ENCODE results near the gene MGAT4B. TPM values are rescaled to one million over a fixed set of nuclear protein-coding genes. Genes with fewer than 3 reads are reported as not detected.

Gene MGAT4B
- total RNA-seq, 1 donor from 2014 or later: 95.5 TPM

GRCh38 chr5:179825655-179826182 is 19.1 kb upstream of the MGAT4B start:
- DNase-seq (ENCODE audit: extremely low spot score in 2 of 2): no peak
- no peaks in the 10 kb centered on the region for H3K9me3 ChIP-seq
- no peak overlapping the region for H3K27ac ChIP-seq
- TF ChIP-seq POLR2AphosphoS5 (IDR thresholded peaks at IDR 0.05; ENCODE audit: insufficient read depth in 1 of 2, low read depth in 1 of 2) (no peak), CTCF (IDR thresholded peaks at IDR 0.05) (no peak), POLR2A (IDR thresholded peaks at IDR 0.05) (no peak)
- peaks cover 0 to 81% of the 10 kb centered on the region in 2 donors for H3K36me3 ChIP-seq
- H3K27me3 ChIP-seq: no peaks in the 10 kb centered on the region
- H3K4me3 ChIP-seq: no peak overlapping the region
- H3K4me1 ChIP-seq: peaks cover 71% of the 10 kb centered on the region
- intact Hi-C loops (cut with DNase I): no loop called here

- intact Hi-C loops (cut with DNase I): no loop called here
- Histone ChIP-seq H3K4me1 (peaks cover 79% of the 10 kb centered on the region), H3K27ac (no peak overlapping the region), H3K36me3 (peaks cover 0 to 71% of the 10 kb centered on the region in 2 donors), H3K27me3 (no peaks in the 10 kb centered on the region), H3K4me3 (peak overlapping the region; percentile 1 to 3), H3K9me3 (no peaks in the 10 kb centered on the region)
- TF ChIP-seq POLR2AphosphoS5 (IDR thresholded peaks at IDR 0.05; ENCODE audit: insufficient read depth in 1 of 2, low read depth in 1 of 2): no peak
- TF ChIP-seq CTCF (IDR thresholded peaks at IDR 0.05): no peak
- TF ChIP-seq POLR2A (IDR thresholded peaks at IDR 0.05): no peak
- no peak for DNase-seq (ENCODE audit: extremely low spot score in 2 of 2)
Measured at GRCh38 chr5:179824745-179825112, 18.1 kb upstream of the MGAT4B start.

- intact Hi-C loops (cut with DNase I): no loop called here
- Histone ChIP-seq H3K4me1 (peaks cover 85% of the 10 kb centered on the region), H3K27ac (peak overlapping the region; percentile 99), H3K9me3 (no peaks in the 10 kb centered on the region), H3K4me3 (peak overlapping the region; percentile 1 to 3), H3K27me3 (no peaks in the 10 kb centered on the region), H3K36me3 (peaks cover 0 to 65% of the 10 kb centered on the region in 2 donors)
- no peak for TF ChIP-seq POLR2A (IDR thresholded peaks at IDR 0.05)
- no peak for TF ChIP-seq POLR2AphosphoS5 (IDR thresholded peaks at IDR 0.05; ENCODE audit: insufficient read depth in 1 of 2, low read depth in 1 of 2)
- no peak for TF ChIP-seq CTCF (IDR thresholded peaks at IDR 0.05)
- no peak for DNase-seq (ENCODE audit: extremely low spot score in 2 of 2)
Measured at GRCh38 chr5:179823937-179824744, 17.5 kb upstream of the MGAT4B start.

GRCh38 chr5:179822444-179822990 is 15.9 kb upstream of the MGAT4B start:
- H3K27ac ChIP-seq: peak overlapping the region; percentile 99
- no peak for DNase-seq (ENCODE audit: extremely low spot score in 2 of 2)
- H3K36me3 ChIP-seq: peaks cover 0 to 49% of the 10 kb centered on the region in 2 donors
- peak overlapping the region; percentile 85 to 99 for H3K4me3 ChIP-seq
- H3K4me1 ChIP-seq: peaks cover 82% of the 10 kb centered on the region
- H3K27me3 ChIP-seq: no peaks in the 10 kb centered on the region
- TF ChIP-seq POLR2A (IDR thresholded peaks at IDR 0.05) (no peak), POLR2AphosphoS5 (IDR thresholded peaks at IDR 0.05; ENCODE audit: insufficient read depth in 1 of 2, low read depth in 1 of 2) (no peak), CTCF (IDR thresholded peaks at IDR 0.05) (no peak)
- H3K9me3 ChIP-seq: no peaks in the 10 kb centered on the region
- intact Hi-C loops (cut with DNase I): no loop called here

- no peak for DNase-seq (ENCODE audit: extremely low spot score in 2 of 2)
- Histone ChIP-seq H3K9me3 (no peaks in the 10 kb centered on the region), H3K27ac (peak overlapping the region; percentile 99), H3K4me3 (peak overlapping the region; percentile 85 to 99), H3K27me3 (no peaks in the 10 kb centered on the region), H3K36me3 (peaks cover 0 to 47% of the 10 kb centered on the region in 2 donors), H3K4me1 (peaks cover 82% of the 10 kb centered on the region)
- intact Hi-C loops (cut with DNase I): no loop called here
- no peak for TF ChIP-seq POLR2A (IDR thresholded peaks at IDR 0.05)
- TF ChIP-seq CTCF (IDR thresholded peaks at IDR 0.05): no peak
- TF ChIP-seq POLR2AphosphoS5 (IDR thresholded peaks at IDR 0.05; ENCODE audit: insufficient read depth in 1 of 2, low read depth in 1 of 2): no peak
Measured at GRCh38 chr5:179822059-179822432, 15.4 kb upstream of the MGAT4B start.
